ENCODE measurements around the gene COL13A1.

- TF ChIP-seq CTCF (IDR thresholded peaks at IDR 0.05) (no peak), POLR2A (IDR thresholded peaks at IDR 0.05) (no peak)
Observed at GRCh38 chr10:69803809-69804208, 2.1 kb downstream of the COL13A1 start.

Measured in adrenal gland (tissue), 5 donors.